ENCODE measurements around the gene SHD. TPM values are rescaled to one million over a fixed set of nuclear protein-coding genes. Genes with fewer than 3 reads are reported as not detected.

SHD gene
- total RNA-seq, 4 donors from 2014 or later, result not detected

DNA sequence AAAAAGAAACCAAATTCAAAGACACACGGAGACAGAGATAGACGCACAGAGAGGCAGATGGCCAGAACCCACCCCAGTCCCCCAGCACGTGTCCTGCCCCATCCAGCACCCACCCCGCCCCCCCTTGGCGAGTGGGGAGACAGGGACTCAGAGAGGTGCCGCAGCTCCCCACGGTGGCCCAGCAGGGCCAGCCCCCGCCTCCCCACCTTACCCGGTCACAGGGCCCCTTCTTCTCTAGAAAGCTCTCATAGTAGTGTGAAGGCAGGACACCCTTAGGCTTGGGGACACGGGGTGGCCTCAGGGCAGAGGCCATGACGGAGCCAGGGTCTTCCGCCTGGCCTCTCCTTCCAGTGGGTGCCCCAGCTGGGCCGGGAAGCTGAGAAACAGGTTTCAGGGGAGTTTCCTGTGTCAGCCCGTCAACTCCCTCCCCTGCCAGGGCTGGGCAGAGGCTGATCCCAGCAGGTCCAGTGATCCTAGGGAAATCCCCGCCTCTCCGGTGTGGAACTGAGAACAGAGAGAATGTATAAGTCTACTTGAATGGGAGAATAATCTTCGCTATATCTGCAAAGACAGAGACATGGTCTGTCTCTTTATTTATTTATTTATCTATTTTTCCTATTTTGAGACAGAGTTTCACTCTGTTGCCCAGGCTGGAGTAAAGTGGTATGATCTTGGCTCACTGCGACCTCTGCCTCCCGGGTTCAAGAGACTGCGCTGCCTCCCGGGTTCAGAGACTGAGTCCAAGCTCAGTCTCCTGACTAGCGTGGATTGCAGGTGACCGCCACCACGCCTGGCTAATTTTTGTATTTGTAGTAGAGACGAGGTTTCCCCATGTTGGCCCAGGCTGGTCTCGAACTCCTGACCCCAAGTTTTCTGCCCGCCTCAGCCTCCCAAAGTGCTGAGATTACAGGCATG lies 59.6 kb downstream of the SHD start, which contains the start of gene STAP2:
Gene STAP2 (minus strand): TSS at position 387 of the 915 bp plus-strand sequence. CDS start 74 bp downstream, at position 313.
- TF ChIP-seq POLR2A (IDR thresholded peaks at IDR 0.05), result peak in 1 of 4 donors; percentile 47
- TF ChIP-seq, protein P1, sequence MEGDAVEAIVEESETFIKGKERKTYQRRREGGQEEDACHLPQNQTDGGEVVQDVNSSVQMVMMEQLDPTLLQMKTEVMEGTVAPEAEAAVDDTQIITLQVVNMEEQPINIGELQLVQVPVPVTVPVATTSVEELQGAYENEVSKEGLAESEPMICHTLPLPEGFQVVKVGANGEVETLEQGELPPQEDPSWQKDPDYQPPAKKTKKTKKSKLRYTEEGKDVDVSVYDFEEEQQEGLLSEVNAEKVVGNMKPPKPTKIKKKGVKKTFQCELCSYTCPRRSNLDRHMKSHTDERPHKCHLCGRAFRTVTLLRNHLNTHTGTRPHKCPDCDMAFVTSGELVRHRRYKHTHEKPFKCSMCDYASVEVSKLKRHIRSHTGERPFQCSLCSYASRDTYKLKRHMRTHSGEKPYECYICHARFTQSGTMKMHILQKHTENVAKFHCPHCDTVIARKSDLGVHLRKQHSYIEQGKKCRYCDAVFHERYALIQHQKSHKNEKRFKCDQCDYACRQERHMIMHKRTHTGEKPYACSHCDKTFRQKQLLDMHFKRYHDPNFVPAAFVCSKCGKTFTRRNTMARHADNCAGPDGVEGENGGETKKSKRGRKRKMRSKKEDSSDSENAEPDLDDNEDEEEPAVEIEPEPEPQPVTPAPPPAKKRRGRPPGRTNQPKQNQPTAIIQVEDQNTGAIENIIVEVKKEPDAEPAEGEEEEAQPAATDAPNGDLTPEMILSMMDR (IDR thresholded peaks at IDR 0.05), result no peak
- 29 to 39% methylated on average over 20 to 25 of the region's 27 CpGs for WGBS, 2 donors
- Histone ChIP-seq H3K9me3 (no peaks in the 10 kb centered on the region), H3K36me3 (peaks cover 0 to 4% (median 0%) of the 10 kb centered on the region in 3 donors), H3K27ac (peak within 1 kb of the TSS; percentile 87 to 96 (median 93)), H3K27me3 (no peaks in the 10 kb centered on the region), H3K4me1 (peaks cover 5 to 33% (median 10%) of the 10 kb centered on the region in 3 donors), H3K4me3 (peak within 1 kb of the TSS; percentile 50 to 69 (median 60))
- no peak for DNase-seq
- intact Hi-C loops (cut with DNase I), result no loop called here

Other genes starting within 250 kb of the SHD start
- 100 to 1,000 TPM in 1 of 4 donors, 10 to 100 TPM in 3; 60.5 to 187 (median 81.2) TPM for gene ZBTB7A, start 212.4 kb upstream of the SHD start, total RNA-seq
- gene MAP2K2, start 155.1 kb upstream of the SHD start, total RNA-seq, result 100 to 1,000 TPM in 1 of 4 donors, 10 to 100 TPM in 3; 76.9 to 128 (median 93.8) TPM
- not detected for gene CREB3L3, start 125.6 kb upstream of the SHD start, total RNA-seq
- 10 to 100 TPM in 3 of 4 donors, 1 to 10 TPM in 1; 9.0 to 23.3 (median 18.3) TPM for gene SIRT6, start 96.7 kb upstream of the SHD start, total RNA-seq
- 1 to 10 TPM in 1 of 4 donors, under 1 TPM in 3; 0.04 to 2.0 (median 0.44) TPM for gene ANKRD24, start 96.6 kb upstream of the SHD start, total RNA-seq
- gene EBI3, start 49.7 kb upstream of the SHD start, total RNA-seq, result 1 to 10 TPM in 1 of 4 donors, under 1 TPM in 3; 0.27 to 5.0 (median 0.44) TPM
- 10 to 100 TPM; 18.5 to 33.0 (median 23.2) TPM for gene YJU2, start 32.2 kb upstream of the SHD start, total RNA-seq
- gene TMIGD2, start 23.1 kb downstream of the SHD start, total RNA-seq, result under 1 TPM in 3 of 4 donors, not detected in 1; 0.22 to 0.76 (median 0.38) TPM
- under 1 TPM in 2 of 4 donors, not detected in 2; 0.18 to 0.61 TPM for gene FSD1, start 25.3 kb downstream of the SHD start, total RNA-seq
- gene STAP2, start 59.6 kb downstream of the SHD start, total RNA-seq, result 100 to 1,000 TPM in 1 of 4 donors, 10 to 100 TPM in 3; 61.4 to 131 (median 82.5) TPM
- 10 to 100 TPM in 1 of 4 donors, 1 to 10 TPM in 3; 2.5 to 11.1 (median 6.5) TPM for gene MPND, start 64.3 kb downstream of the SHD start, total RNA-seq
- 100 to 1,000 TPM in 2 of 4 donors, 10 to 100 TPM in 2; 67.4 to 131 (median 91.2) TPM for gene SH3GL1, start 121.3 kb downstream of the SHD start, total RNA-seq
- 10 to 100 TPM in 3 of 4 donors, 1 to 10 TPM in 1; 7.6 to 20.9 (median 11.9) TPM for gene CHAF1A, start 123.4 kb downstream of the SHD start, total RNA-seq
- 10 to 100 TPM; 40.7 to 72.9 (median 50.8) TPM for gene UBXN6, start 178.5 kb downstream of the SHD start, total RNA-seq
- 10 to 100 TPM; 18.4 to 28.8 (median 20.5) TPM for gene HDGFL2, start 193.0 kb downstream of the SHD start, total RNA-seq
- gene PLIN4, start 239.2 kb downstream of the SHD start, total RNA-seq, result 1 to 10 TPM; 1.4 to 6.7 (median 2.4) TPM